Stimulated activated CD8-positive, alpha-beta memory T cell treated with anti-CD3 and anti-CD28 coated beads, Interleukin-4, amount 100 ng/mL, for 24 hours (primary cell): ENCODE measurements around the gene TMEM52.

Source experiments
- DNase-seq: peaks from one replicate; pipeline ENCODE4 v3.0.0-alpha.2; 2020; ENCODE audit warnings: low read depth

The TMEM52 gene

DNA sequence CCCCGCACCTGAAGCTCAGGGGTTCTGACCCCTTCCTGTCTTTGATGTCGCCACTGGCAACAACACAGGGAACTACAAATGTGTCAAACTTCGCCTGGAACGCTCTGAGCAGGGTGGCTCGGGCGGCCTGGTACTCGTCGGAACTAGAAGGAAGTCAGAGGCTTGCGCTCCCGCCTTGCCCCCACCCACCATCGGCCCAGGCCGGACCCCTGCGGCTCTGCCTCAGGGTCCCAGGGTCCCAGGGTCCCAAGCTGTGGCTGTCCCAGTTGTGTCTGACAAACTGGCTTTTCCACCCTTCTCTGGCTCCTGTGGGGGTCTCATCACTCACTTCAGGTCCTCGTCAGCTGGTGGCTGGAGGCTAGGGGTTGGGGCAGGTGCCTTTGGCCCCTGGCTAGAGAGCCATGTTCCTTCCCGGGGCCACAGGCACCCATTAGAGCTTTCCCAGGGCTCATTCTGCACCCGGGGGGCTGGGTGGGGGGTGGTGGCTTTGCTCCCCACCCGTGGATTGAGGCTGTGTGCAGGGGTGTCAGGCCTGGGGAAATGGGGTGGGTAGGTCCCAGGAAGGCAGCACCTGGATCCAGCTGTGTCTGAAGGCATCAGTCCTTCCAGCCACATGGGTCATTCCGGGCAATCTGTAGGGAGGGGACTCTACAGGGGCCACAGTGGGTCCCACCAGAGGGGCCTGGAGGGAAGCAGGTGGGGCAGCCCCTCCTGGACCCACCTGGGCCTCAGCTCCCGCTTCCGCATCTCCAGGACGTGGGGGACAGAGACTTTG is 8.0 kb upstream of the TMEM52 start:
- no peak for DNase-seq

DNA sequence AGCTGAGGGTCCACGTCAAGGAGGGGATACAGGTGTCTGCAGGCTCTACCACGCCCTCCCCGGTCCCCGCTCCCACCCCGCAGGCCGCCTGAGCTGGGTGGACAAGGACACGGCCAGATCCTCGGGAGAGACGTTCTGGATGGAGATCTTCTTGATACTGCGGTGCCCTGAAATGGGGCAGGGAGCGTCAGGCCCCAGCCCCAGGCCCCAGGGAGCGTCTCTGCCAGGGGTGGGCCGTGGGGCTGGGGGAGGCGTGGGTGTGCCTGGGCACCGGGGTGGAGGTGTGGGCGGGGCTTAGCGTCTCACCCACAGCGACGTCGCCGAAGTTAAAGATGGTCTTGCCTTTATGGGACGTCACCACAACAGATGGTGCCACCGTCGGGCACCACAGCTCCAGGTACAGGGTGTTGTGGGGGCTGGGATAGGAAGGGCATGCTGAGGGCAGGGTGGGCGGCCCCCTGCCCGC is 7.3 kb upstream of the TMEM52 start:
- no peak for DNase-seq

DNA sequence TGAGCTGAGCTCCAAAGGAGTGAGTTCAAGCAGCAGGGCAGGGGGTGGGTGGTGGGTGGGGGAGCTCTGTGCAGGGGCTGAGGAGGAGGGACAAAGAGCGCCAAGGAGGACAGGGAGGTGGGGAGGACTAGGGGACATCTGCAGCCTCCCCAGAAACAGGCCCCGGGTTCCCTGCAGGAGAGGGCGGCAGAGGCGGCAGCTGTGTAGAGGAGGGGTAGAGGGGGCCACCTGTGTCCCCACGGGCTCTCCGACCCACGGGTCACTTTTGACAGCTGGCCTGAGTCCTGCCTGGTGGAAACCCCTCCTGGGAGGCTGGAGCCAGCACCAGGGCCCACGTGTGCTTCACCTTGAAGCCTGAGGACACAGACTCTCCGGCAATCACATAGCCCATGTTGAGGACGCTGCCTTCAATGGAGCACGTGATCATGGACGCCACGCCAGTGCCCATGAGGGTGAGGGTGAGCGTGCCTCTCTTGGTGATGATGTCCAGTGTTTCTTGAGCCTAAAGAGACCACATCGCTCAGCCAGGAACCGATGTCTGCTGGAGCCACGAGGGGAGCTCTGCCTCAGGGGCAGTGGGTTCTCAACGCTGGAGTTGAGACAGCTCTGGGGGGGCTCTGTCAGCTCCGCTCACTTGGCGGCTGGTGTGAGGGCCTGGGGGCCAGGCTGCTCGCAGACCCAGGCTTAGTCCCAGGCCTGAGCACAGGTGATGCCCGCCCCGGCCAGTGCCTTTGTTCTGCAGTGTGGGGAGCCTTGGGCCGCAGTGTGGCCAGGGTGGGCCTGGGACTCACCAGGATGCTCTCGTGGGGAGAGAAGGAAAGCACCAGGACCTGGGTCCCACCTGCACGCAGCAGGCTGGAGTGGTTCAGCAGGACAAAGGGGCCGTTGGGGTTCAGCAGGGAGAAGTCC is 6.6 kb upstream of the TMEM52 start:
- no peak for DNase-seq

DNA sequence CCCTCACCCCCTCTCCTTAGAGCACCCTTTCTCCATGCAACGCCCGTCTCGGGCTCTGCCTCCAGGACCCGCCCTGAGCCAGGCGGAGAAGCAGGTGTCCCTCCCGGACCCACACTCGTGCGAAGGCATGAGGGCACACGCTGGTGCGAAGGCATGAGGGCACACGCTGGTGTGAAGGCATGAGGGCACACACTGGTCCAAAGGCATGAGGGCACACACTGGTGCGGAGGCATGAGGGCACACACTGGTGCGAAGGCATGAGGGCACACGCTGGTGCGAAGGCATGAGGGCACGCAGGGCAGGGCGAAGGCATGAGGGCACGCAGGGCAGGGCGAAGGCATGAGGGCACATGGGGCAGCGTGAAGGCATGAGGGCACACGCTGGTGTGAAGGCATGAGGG is 5.8 kb upstream of the TMEM52 start:
- DNase-seq = no peak

DNA sequence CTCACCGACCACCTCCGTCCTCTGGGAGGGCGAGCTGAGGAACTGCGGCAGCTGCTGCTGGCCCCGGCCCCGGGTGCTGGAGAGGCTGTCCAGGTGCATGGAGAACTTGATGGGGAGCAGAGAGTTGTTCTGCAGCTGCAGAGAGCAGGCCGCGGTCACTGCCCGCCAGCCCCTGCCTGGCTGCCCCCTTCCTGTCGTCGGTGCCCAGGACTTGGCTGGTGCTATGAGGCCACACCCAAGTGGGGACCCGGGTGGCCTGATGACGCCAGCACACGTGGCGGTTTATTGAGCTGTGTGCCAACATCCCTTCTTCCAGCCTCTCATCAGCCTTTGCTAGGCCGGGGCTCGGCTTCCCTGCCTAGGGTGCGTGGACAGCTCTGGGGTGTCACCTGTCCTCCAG is 5.3 kb upstream of the TMEM52 start:
- DNase-seq = no peak

DNA sequence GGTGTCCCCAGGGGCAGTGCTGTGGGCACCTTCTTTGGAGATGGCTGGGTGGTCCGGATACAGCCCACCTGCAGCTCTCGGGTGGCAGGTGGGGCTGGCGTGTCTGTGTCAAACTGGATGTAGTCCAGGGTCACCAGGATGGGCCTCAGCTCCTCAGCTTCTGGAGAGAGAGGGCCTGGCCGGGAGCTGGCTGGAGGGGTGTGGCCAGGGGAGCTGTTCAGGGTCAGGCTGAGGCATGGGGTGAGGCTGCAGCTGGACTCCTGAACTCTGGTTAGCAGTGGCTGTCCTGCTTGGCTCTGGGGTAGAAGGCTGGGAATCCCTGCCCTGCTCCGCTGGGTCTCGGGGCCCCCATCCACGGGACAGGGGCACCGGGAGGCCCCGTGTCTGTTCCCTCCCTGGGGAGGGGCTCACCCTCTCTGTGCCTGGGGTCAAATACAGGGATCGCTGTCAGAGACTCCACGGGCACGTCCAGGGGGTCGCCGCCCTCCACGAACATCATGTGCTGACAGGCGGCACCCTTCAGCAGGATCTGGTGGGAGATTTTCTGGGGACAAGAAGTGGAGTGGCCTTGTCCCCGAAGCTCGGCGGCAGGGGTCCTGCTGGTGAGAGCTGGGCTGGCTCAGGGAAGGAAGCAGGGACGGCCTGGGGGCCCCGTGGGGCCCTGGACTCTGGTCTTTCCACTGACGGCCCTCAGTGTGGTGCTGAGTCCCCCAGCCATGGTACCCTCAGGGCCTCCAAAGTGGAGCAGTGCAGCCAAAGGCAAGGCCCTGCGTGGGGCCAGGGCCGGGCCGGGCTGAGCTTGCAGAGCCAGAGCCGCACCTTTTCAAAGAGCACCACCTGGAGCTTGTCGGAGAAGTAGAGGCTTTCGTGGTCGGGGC is 4.1 kb upstream of the TMEM52 start:
- DNase-seq = no peak

DNA sequence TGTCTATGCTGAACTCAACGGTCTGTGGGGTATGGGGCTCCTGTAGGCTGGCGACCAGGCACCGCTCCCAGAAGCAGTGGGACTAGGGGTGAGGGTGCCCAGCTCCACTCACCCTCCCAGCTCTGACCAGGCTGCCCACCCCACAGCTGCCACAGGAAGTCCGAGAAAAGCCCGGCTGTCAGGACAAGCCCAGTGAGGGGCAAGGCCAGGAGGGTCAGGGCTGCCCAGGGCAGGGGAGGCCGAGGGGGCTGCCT is 3.5 kb upstream of the TMEM52 start:
- DNase-seq = no peak

DNA sequence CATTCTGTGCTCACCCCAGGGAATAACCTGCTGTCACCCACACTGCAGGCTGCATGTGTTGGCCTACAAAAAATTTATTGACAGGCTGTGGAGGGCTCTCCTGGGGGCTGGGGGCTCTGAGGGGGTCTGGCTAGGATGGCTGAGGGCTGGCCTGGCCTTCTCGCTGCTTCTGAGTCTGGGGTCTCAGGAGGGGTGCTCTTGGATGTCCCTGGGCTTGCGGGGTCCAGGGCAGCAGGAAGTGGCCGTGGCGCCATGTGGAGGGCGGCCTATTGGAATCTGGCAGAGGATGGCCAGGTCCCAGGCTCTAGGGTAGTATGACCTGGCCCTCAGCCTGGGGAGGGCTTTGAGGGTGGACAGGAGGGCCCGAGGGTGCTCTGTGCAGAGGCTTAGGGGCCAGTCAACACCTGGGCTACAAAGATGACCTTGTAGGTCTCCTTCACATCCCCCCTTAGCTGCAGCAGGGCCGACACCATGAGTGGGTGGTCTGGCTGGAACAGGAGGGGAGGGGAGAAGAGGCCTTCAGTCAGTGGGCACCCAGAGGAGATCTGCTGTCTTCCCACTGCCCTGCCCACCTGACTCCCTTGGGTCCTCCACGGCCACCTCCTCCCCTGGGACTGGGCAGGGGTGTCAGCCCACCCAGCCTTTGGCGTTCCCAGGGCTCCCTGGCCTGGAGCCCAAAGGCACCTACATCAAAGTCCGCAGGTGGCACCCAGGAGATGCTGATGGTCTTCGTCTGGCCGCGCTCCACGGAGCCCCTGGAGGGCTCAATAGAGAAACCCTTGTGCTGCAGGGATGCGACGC is 3.0 kb upstream of the TMEM52 start:
- DNase-seq = no peak

DNA sequence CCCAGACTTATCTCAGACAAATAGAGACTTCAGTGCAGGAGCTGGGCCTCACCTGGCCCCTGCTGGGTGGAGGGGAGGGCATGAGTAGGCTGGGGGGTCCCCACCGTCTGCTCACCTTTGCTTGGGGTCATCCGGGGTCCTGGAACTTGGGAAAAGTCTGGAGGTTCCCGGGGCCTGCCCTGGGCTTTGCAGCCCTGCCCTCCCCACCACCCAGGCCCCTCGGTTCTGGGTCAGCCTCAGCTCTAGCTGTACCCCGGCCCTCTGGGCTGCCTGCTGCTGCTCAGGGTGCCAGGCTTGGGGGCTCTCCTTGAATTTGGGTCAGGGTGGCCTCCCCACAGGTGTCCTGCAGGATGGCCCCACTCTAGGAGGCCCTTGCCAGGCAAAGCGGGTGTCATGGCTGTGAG is 2.4 kb upstream of the TMEM52 start:
- no peak for DNase-seq

DNA sequence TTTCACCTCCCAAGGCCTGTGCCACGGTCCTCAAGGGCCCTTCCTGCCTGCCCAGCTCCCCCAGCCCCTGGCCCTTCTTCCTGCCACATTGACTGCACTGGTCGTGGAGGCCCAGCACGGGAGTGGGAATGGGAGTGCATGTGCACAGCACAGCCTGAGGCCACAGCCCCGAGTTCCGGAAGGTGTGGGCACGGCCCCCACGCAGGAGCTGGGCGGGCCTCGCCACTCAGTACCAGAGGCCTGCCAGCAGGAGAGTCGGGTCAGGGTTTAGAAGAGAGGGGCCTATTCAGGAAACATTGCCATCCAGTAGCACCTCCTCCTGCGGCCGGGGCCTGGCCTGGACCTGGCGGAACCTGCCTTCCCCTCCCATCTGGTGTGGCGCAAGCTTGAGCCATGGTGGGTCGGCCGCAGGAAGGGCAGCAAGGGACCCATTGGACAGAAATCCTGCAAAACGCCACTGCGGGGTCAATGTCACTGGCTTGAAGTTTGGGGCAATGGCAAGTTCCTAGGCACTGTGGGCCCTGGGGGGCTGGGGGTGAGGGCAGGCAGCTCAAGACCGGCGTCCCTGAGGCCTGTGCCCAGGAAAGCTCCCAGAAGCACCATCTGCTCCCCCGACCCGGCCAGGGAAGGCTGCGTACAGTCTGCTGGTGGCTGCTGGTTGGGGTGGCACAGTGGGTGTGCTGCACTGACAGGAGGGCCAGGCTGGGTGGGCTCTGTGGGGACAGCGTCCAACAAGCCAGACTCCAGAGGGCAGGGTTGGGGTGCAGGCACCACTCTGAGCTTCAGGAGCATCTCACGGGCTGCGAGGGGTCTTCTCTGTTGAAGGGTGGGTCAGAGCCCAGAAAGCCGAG is 1.8 kb upstream of the TMEM52 start:
- no peak for DNase-seq

DNA sequence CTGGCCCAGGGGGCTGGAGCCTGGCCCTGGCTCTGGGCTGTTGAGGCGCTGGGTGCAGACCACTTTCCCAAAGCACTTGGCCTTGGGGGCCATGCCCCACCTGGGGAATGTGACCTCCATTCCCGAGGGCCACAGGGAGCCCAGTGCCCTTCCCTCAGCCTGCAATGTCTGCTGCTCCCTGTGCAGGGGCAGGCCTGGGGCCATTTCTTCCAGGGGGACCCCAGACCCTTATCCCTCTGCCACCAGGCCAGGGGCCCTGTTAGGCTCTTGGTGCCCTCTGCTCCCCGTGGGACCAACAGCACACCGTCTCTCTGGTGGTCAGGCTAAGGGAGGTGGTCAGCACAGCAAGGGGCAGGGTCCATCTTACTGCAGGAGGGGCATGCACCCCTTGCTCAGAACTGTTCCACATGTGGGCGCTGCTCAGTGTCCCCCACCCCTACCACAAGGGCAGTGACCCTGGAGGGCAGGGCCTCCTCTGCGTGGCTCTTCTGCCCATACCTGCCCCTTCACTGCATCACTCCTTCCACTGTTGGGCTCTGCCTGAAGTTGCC is 1.1 kb upstream of the TMEM52 start:
- no peak for DNase-seq

DNA sequence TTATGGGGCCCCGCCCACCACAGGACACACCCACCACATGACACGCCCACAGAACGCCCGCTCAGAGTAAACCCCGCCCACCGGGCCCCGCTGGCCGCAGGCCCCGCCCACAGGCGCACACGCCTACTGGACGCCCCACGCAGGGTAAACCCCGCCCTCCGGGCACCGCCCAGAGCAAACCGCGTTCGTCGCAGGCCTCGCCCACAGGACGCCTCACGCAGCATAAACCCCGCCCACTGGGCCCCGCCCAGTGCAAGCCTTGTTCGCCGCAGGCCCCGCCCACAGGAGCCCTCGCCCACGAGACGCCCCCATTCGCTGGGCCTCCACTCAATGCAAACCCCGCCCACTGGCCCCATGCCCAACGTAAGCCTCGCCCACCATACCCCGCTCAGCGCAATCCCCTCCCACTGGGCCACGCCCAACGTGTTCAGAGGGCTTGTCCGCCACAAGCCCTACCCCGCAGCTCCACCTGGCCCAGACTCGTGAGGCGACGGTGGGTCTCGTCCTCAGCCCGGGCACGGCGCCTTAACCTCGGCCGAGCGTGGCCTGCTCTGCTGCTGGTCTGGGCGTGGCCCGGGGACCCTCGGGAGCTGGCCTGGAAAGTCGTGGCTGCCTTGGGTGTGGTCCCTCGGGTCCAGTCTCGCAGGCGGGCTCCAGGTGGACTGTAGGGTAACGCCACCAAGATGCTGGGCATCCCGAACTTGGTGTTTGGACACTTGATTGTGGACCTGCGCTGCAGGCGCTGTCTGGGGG is 401 bp upstream of the TMEM52 start:
- peak; percentile 96 for DNase-seq

DNA sequence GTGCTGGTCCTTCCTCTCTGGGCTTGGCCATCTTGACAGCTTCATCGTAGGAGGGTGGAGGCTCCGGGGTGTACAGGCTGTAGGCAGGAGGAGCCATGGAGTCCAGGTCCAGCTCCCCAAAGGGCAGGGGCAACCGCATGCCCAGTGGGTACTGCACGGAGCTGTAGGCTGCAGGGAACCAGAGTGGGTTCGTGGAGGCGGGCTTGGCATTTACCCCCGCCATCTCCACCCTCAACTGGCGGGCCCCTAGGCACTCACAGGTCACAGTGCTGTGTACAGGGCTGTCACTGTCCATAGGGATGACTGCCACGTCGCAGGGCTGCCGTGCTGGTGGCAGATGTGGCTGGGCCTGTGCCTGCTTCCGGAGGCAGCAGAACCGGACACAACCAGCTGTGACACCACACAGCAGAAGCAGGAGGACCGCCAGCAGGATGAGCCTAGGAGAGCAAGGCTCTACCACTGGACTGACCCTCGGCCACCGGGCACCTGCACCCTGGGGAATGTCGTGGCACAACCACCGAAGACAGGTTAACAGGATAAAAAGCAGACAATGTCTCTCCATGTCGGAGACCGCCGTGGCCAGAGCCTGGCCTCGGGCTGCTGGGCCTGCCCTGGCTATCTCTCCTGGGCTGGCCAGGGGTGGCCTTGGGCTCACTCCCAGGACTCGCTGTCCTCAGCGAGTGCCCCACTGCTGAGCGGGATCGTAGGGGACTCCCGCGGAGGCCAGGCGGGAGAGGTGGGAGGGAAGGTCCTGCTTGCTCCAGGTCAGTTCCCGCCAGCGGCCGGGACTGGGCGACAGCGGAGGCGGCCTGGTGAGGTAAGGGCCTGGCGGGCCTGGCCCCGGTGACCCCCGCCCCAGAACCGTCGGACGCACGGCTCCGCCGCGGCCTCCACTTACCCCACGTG is 831 bp downstream of the TMEM52 start:
- no peak for DNase-seq

DNA sequence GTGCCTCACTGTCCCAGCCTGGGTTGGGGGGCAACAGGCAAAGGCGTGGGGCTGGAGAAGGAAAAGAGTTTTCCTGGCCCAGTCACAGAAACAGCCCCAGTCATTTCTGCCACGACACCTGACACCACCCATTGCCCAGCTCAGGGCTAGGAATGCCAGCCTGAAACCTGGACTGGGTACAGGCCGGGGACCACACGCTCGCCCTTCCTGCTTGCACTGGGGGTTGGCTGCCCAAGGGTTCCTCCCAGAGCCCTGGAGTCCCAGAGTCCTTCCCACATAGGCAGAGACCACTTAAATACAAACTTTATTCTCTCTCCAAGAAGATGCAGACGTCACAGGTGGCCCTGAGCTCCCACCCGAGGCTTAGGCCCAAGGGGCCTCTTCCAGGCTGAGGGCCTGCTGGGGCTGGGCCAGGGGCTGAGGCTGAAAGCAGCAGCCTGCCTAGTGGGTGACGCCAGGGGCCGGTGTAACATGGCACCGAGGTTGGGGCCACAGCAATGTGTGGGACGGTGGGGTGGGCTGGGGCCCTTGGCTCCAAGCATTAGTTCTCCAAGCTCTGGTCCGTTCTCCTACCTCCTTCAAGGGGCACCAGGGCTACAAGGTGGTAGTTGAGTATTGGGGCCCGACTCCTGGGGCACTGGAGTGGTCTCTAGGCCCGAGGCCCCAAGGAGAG is 1.6 kb downstream of the TMEM52 start:
- no peak for DNase-seq

DNA sequence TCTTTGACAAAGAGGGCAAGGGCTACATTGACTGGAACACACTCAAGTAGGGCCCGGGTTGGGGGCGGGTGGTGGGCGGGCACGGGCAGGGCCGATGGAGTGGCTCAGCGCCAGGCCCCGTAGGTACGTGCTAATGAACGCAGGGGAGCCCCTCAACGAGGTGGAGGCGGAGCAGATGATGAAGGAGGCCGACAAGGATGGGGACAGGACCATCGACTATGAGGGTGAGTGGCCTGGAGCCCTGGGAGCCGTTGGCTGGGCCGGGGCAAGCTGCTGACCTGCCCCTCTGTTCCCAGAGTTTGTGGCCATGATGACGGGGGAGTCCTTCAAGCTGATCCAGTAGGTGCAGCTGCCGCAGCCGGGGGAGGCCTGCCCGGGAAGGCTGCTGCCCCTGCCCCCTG is 2.2 kb downstream of the TMEM52 start:
- no peak for DNase-seq

DNA sequence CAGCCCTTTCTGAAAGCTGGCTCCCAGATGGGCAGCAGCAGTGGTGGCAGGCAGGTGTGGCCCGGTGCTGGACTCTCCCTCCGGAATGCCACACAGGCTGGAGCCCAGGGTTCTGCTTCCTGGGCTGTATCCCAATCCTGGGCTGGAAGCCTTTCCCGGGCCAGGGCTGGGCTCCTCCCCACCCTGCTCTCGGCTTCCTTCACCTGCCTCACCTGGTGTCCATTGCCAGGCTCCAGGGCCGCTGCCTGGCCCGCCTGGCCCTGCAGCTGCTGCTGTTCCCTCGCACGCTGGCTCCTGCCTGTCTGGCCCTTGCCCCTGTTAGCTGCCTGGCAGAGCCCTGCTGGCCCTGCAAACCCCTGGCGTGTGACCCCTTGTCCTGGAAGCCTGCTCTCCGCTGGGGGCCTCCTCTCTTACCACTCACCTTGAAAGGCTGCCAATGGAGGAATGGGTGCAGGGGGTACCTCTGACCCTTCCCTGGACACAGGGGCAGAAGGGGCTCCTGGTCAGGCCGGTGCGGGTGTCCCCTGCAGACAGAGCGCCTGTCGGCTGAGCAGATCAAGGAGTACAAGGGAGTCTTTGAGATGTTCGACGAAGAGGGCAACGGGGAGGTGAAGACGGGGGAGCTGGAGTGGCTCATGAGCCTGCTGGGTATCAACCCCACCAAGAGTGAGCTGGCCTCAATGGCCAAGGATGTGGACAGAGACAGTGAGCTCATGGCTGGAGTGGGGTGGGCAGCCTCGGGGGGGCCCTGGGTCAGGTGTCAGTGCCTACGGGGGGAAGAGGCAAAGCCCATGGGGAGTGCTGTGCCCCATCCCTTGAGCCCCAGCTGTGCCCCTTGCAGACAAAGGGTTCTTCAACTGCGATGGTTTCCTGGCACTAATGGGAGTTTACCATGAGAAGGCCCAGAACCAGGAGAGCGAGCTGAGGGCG is 2.9 kb downstream of the TMEM52 start:
- DNase-seq = no peak
